Measurements from ENCODE around the gene ARHGDIB. TPM values are rescaled to one million over a fixed set of nuclear protein-coding genes. Genes with fewer than 3 reads are reported as not detected.

ARHGDIB gene
- polyA plus RNA-seq, 4 donors: 26.4 to 104 (median 56.7) TPM

GRCh38 chr12:14992673-14993072 is 31.3 kb upstream of the ARHGDIB start:
- H3K4me3 ChIP-seq (ENCODE audit: low read depth in 1 of 3, low read length in 3 of 3): no peak overlapping the region
- WGBS, 3 donors: 90 to 95% (median 95%) methylated on average over 3 of the region's 3 CpGs
- FAIRE-seq (no peak), DNase-seq (no peak)
- H3K27ac ChIP-seq (ENCODE audit: low read depth in 1 of 3, low read length in 2 of 3): no peak overlapping the region
- no peaks in the 10 kb centered on the region for H3K36me3 ChIP-seq (ENCODE audit: control insufficient read depth in 3 of 3, insufficient read depth in 2 of 3, low read depth in 1 of 3, low read length in 3 of 3)
- peaks cover 0 to 4% (median 0%) of the 10 kb centered on the region in 3 donors for H3K4me1 ChIP-seq (ENCODE audit: control insufficient read depth in 3 of 3, insufficient read depth in 2 of 3, low read depth in 1 of 3, low read length in 2 of 3)
- H3K9me3 ChIP-seq (ENCODE audit: control insufficient read depth in 2 of 2, insufficient read depth in 1 of 2, low read depth in 1 of 2, low read length in 1 of 2): no peaks in the 10 kb centered on the region
- no peaks in the 10 kb centered on the region for H3K27me3 ChIP-seq (ENCODE audit: control insufficient read depth in 3 of 3, insufficient read depth in 3 of 3, low read length in 3 of 3)

DNA sequence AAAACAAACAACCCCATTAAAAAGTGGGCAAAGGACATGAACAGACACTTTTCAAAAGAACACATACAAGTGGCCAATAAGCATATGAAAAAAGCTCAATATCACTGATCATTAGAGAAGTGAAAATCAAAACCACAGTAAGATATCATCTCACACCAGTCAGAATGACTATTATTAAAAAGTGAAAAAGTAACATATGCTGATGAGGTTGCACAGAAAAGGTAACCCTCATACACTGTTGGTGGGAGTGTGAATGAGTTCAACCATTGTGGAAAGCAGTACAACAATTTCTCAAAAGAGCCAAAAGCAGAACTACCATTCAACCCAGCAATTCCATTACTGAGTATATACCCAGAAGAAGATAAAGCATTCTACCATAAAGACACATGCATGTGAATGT is 29.7 kb upstream of the ARHGDIB start:
- Histone ChIP-seq H3K9me3 (ENCODE audit: control insufficient read depth in 2 of 2, insufficient read depth in 1 of 2, low read depth in 1 of 2, low read length in 1 of 2) (no peaks in the 10 kb centered on the region), H3K27me3 (ENCODE audit: control insufficient read depth in 3 of 3, insufficient read depth in 3 of 3, low read length in 3 of 3) (no peaks in the 10 kb centered on the region), H3K36me3 (ENCODE audit: control insufficient read depth in 3 of 3, insufficient read depth in 2 of 3, low read depth in 1 of 3, low read length in 3 of 3) (no peaks in the 10 kb centered on the region), H3K4me1 (ENCODE audit: control insufficient read depth in 3 of 3, insufficient read depth in 2 of 3, low read depth in 1 of 3, low read length in 2 of 3) (peaks cover 0 to 4% (median 0%) of the 10 kb centered on the region in 3 donors), H3K27ac (ENCODE audit: low read depth in 1 of 3, low read length in 2 of 3) (no peak overlapping the region), H3K4me3 (ENCODE audit: low read depth in 1 of 3, low read length in 3 of 3) (no peak overlapping the region)
- no peak for FAIRE-seq
- DNase-seq: no peak

DNA sequence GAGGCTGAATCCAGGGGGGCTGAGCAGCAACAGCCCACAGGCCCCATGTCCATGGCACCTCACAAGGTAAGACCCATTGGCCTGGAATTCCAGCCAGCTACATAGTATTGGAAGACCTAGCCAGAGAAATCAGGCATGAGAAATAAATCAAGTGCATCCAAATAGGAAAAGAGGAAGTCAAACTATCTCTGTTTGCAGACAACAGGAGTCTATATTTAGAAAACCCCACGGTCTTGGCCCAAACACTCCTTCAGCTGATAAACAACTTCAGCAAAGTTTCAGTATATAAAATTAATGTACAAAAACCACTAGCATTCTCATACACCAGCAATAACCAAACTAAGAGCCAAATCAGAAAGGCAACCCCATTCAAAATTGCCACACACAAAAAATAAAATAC is 28.4 kb upstream of the ARHGDIB start:
- FAIRE-seq (no peak), DNase-seq (no peak)
- WGBS, 3 donors: 29 to 71% (median 48%) methylated on average over 1 of the region's 1 CpG
- peaks cover 0 to 4% (median 0%) of the 10 kb centered on the region in 3 donors for H3K4me1 ChIP-seq (ENCODE audit: control insufficient read depth in 3 of 3, insufficient read depth in 2 of 3, low read depth in 1 of 3, low read length in 2 of 3)
- H3K36me3 ChIP-seq (ENCODE audit: control insufficient read depth in 3 of 3, insufficient read depth in 2 of 3, low read depth in 1 of 3, low read length in 3 of 3): no peaks in the 10 kb centered on the region
- no peaks in the 10 kb centered on the region for H3K27me3 ChIP-seq (ENCODE audit: control insufficient read depth in 3 of 3, insufficient read depth in 3 of 3, low read length in 3 of 3)
- no peaks in the 10 kb centered on the region for H3K9me3 ChIP-seq (ENCODE audit: control insufficient read depth in 2 of 2, insufficient read depth in 1 of 2, low read depth in 1 of 2, low read length in 1 of 2)
- no peak overlapping the region for H3K27ac ChIP-seq (ENCODE audit: low read depth in 1 of 3, low read length in 2 of 3)
- no peak overlapping the region for H3K4me3 ChIP-seq (ENCODE audit: low read depth in 1 of 3, low read length in 3 of 3)

DNA sequence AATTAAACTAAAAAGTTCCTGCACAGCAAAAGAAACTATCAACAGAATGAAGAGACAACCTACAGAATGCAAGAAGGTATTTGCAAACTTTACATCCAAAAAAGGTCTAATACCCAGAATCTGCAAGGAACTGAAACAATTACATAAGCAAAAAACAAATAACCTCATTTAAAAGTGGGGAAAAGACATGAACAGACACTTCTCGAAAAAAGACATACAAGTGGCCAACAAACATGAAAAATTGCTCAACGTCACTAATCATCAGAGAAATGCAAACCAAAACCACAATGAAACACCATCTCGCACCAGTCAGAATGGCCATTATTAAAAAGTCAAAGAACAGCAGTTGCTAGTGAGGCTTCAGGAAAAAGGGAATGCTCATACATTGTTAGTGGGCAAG is 26.6 kb upstream of the ARHGDIB start:
- no peaks in the 10 kb centered on the region for H3K27me3 ChIP-seq (ENCODE audit: control insufficient read depth in 3 of 3, insufficient read depth in 3 of 3, low read length in 3 of 3)
- no peaks in the 10 kb centered on the region for H3K9me3 ChIP-seq (ENCODE audit: control insufficient read depth in 2 of 2, insufficient read depth in 1 of 2, low read depth in 1 of 2, low read length in 1 of 2)
- no peaks in the 10 kb centered on the region for H3K36me3 ChIP-seq (ENCODE audit: control insufficient read depth in 3 of 3, insufficient read depth in 2 of 3, low read depth in 1 of 3, low read length in 3 of 3)
- FAIRE-seq (no peak), DNase-seq (no peak)
- no peaks in the 10 kb centered on the region for H3K4me1 ChIP-seq (ENCODE audit: control insufficient read depth in 3 of 3, insufficient read depth in 2 of 3, low read depth in 1 of 3, low read length in 2 of 3)
- no peak overlapping the region for H3K4me3 ChIP-seq (ENCODE audit: low read depth in 1 of 3, low read length in 3 of 3)
- WGBS, 3 donors: 77 to 83% (median 81%) methylated on average over 3 of the region's 3 CpGs
- H3K27ac ChIP-seq (ENCODE audit: low read depth in 1 of 3, low read length in 2 of 3): no peak overlapping the region

GRCh38 chr12:14986449-14986848 is 25.0 kb upstream of the ARHGDIB start:
- Histone ChIP-seq H3K27me3 (ENCODE audit: control insufficient read depth in 3 of 3, insufficient read depth in 3 of 3, low read length in 3 of 3) (no peaks in the 10 kb centered on the region), H3K27ac (ENCODE audit: low read depth in 1 of 3, low read length in 2 of 3) (no peak overlapping the region), H3K4me1 (ENCODE audit: control insufficient read depth in 3 of 3, insufficient read depth in 2 of 3, low read depth in 1 of 3, low read length in 2 of 3) (no peaks in the 10 kb centered on the region), H3K4me3 (ENCODE audit: low read depth in 1 of 3, low read length in 3 of 3) (no peak overlapping the region), H3K36me3 (ENCODE audit: control insufficient read depth in 3 of 3, insufficient read depth in 2 of 3, low read depth in 1 of 3, low read length in 3 of 3) (no peaks in the 10 kb centered on the region), H3K9me3 (ENCODE audit: control insufficient read depth in 2 of 2, insufficient read depth in 1 of 2, low read depth in 1 of 2, low read length in 1 of 2) (no peaks in the 10 kb centered on the region)
- 66 to 77% (median 73%) methylated on average over 4 of the region's 4 CpGs for WGBS, 3 donors
- FAIRE-seq (no peak), DNase-seq (no peak)

DNA sequence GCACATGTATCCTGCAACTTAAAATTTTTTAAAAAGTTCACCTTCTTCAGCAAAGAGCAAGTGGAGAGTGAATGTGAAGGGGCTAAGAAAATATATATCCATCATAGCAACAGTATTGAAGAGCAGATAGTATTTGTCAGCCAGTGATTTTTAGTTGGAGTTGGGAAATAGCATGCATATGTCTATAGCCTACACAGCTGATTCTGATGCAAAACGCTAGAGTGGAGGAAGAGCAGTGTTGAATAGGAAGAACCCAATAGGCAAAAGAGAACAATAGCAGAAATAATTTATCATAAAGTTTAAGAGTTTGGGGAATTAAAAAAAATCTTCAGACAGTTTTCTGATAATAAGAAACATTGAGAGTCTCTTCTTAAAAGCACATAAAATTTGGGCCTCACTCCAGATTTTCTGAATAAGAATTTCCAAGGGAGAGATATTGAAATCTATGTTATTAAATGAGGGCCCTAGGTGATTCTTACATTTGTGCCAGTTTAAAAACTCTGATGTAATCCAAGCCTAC is 23.4 kb upstream of the ARHGDIB start:
- DNase-seq (no peak), FAIRE-seq (no peak)
- Histone ChIP-seq H3K27me3 (ENCODE audit: control insufficient read depth in 3 of 3, insufficient read depth in 3 of 3, low read length in 3 of 3) (no peaks in the 10 kb centered on the region), H3K36me3 (ENCODE audit: control insufficient read depth in 3 of 3, insufficient read depth in 2 of 3, low read depth in 1 of 3, low read length in 3 of 3) (no peaks in the 10 kb centered on the region), H3K4me1 (ENCODE audit: control insufficient read depth in 3 of 3, insufficient read depth in 2 of 3, low read depth in 1 of 3, low read length in 2 of 3) (no peaks in the 10 kb centered on the region), H3K9me3 (ENCODE audit: control insufficient read depth in 2 of 2, insufficient read depth in 1 of 2, low read depth in 1 of 2, low read length in 1 of 2) (no peaks in the 10 kb centered on the region), H3K27ac (ENCODE audit: low read depth in 1 of 3, low read length in 2 of 3) (no peak overlapping the region), H3K4me3 (ENCODE audit: low read depth in 1 of 3, low read length in 3 of 3) (no peak overlapping the region)
- 59 to 72% (median 68%) methylated on average over 1 of the region's 1 CpG for WGBS, 3 donors

- DNase-seq (no peak), FAIRE-seq (no peak)
- Histone ChIP-seq H3K36me3 (ENCODE audit: control insufficient read depth in 3 of 3, insufficient read depth in 2 of 3, low read depth in 1 of 3, low read length in 3 of 3) (no peaks in the 10 kb centered on the region), H3K4me3 (ENCODE audit: low read depth in 1 of 3, low read length in 3 of 3) (no peak overlapping the region), H3K9me3 (ENCODE audit: control insufficient read depth in 2 of 2, insufficient read depth in 1 of 2, low read depth in 1 of 2, low read length in 1 of 2) (no peaks in the 10 kb centered on the region), H3K27ac (ENCODE audit: low read depth in 1 of 3, low read length in 2 of 3) (no peak overlapping the region), H3K27me3 (ENCODE audit: control insufficient read depth in 3 of 3, insufficient read depth in 3 of 3, low read length in 3 of 3) (no peaks in the 10 kb centered on the region), H3K4me1 (ENCODE audit: control insufficient read depth in 3 of 3, insufficient read depth in 2 of 3, low read depth in 1 of 3, low read length in 2 of 3) (no peaks in the 10 kb centered on the region)
- 65 to 79% (median 65%) methylated on average over 1 of the region's 1 CpG for WGBS, 3 donors
These were observed 22.6 kb upstream of the ARHGDIB start for GRCh38 chr12:14984036-14984435.

GRCh38 chr12:14982991-14983390 is 21.6 kb upstream of the ARHGDIB start:
- Histone ChIP-seq H3K4me3 (ENCODE audit: low read depth in 1 of 3, low read length in 3 of 3) (no peak overlapping the region), H3K36me3 (ENCODE audit: control insufficient read depth in 3 of 3, insufficient read depth in 2 of 3, low read depth in 1 of 3, low read length in 3 of 3) (no peaks in the 10 kb centered on the region), H3K27ac (ENCODE audit: low read depth in 1 of 3, low read length in 2 of 3) (no peak overlapping the region), H3K9me3 (ENCODE audit: control insufficient read depth in 2 of 2, insufficient read depth in 1 of 2, low read depth in 1 of 2, low read length in 1 of 2) (no peaks in the 10 kb centered on the region), H3K4me1 (ENCODE audit: control insufficient read depth in 3 of 3, insufficient read depth in 2 of 3, low read depth in 1 of 3, low read length in 2 of 3) (no peaks in the 10 kb centered on the region), H3K27me3 (ENCODE audit: control insufficient read depth in 3 of 3, insufficient read depth in 3 of 3, low read length in 3 of 3) (no peaks in the 10 kb centered on the region)
- WGBS, 3 donors: 46 to 62% (median 50%) methylated on average over 2 of the region's 2 CpGs
- FAIRE-seq: no peak
- no peak for DNase-seq

GRCh38 chr12:14982562-14982961 is 21.2 kb upstream of the ARHGDIB start:
- H3K4me1 ChIP-seq (ENCODE audit: control insufficient read depth in 3 of 3, insufficient read depth in 2 of 3, low read depth in 1 of 3, low read length in 2 of 3): no peaks in the 10 kb centered on the region
- no peak overlapping the region for H3K27ac ChIP-seq (ENCODE audit: low read depth in 1 of 3, low read length in 2 of 3)
- no peak overlapping the region for H3K4me3 ChIP-seq (ENCODE audit: low read depth in 1 of 3, low read length in 3 of 3)
- H3K27me3 ChIP-seq (ENCODE audit: control insufficient read depth in 3 of 3, insufficient read depth in 3 of 3, low read length in 3 of 3): no peaks in the 10 kb centered on the region
- FAIRE-seq (no peak), DNase-seq (no peak)
- H3K9me3 ChIP-seq (ENCODE audit: control insufficient read depth in 2 of 2, insufficient read depth in 1 of 2, low read depth in 1 of 2, low read length in 1 of 2): no peaks in the 10 kb centered on the region
- WGBS, 3 donors: 82 to 88% (median 88%) methylated on average over 1 of the region's 1 CpG
- no peaks in the 10 kb centered on the region for H3K36me3 ChIP-seq (ENCODE audit: control insufficient read depth in 3 of 3, insufficient read depth in 2 of 3, low read depth in 1 of 3, low read length in 3 of 3)
